Fibroblast of lung (primary cell): ENCODE results near the gene TCN1. TPM values are rescaled to one million over a fixed set of nuclear protein-coding genes. Genes with fewer than 3 reads are reported as not detected.

ENCODE experiments used
- DNase-seq, 2 donors: peaks; one replicate each; pipeline versions ENCODE4 v3.0.0 to v3.0.0-alpha.2; 2010; ENCODE audit warnings: low read depth in 2 of 2
- H2AFZ ChIP-seq: 2 replicates; pipeline ENCODE4 v1.5.1; 2012; ENCODE audit warnings: low read length, control low read depth, inconsistent platforms
- H3K27ac ChIP-seq: 2 replicates; pipeline ENCODE4 v1.5.1; 2011; ENCODE audit warnings: low read length, control low read depth; ENCODE audit not compliant: insufficient read depth
- H3K27me3 ChIP-seq: 2 replicates; pipeline ENCODE4 v1.5.1; 2011; ENCODE audit warnings: mild to moderate bottlenecking, low read length; ENCODE audit not compliant: control insufficient read depth, insufficient read depth
- H3K36me3 ChIP-seq: 2 replicates; pipeline ENCODE4 v1.5.1; 2011; ENCODE audit warnings: low read length; ENCODE audit not compliant: control insufficient read depth, insufficient read depth
- H3K4me1 ChIP-seq: 2 replicates; pipeline ENCODE4 v1.5.1; 2011; ENCODE audit warnings: low read length; ENCODE audit not compliant: control insufficient read depth, insufficient read depth; ENCODE audit errors: extremely low read depth
- H3K4me2 ChIP-seq: 2 replicates; pipeline ENCODE4 v1.5.1; 2011; ENCODE audit warnings: low read length, control low read depth; ENCODE audit not compliant: insufficient read depth; ENCODE audit errors: extremely low read depth
- H3K4me3 ChIP-seq, 4 experiments: fragments of 200-600 bp in 1 of 4; sonication (generic) in 1 of 4; replicated peaks in 1 of 4; 2 replicates each; pipeline ENCODE4 v1.5.1; 2011 to 2016; ENCODE audit warnings: low read length in 4 of 4, low read depth in 3 of 4, mild to moderate bottlenecking in 3 of 4, control low read depth in 2 of 4, inconsistent platforms in 1 of 4, mixed read lengths in 1 of 4; ENCODE audit not compliant: insufficient read depth in 1 of 4; ENCODE audit errors: control extremely low read depth in 1 of 4
- H3K79me2 ChIP-seq: 2 replicates; pipeline ENCODE4 v1.5.1; 2012; ENCODE audit warnings: mild to moderate bottlenecking, low read length, inconsistent platforms; ENCODE audit not compliant: control insufficient read depth, insufficient read depth
- H3K9ac ChIP-seq: 2 replicates; pipeline ENCODE4 v1.5.1; 2011; ENCODE audit warnings: mild to moderate bottlenecking, low read length, control low read depth; ENCODE audit not compliant: insufficient read depth
- H3K9me3 ChIP-seq: 2 replicates; pipeline ENCODE4 v1.5.1; 2012; ENCODE audit warnings: low read depth, low read length; ENCODE audit not compliant: control insufficient read depth, insufficient read depth
- H4K20me1 ChIP-seq: 2 replicates; pipeline ENCODE4 v1.5.1; 2011; ENCODE audit warnings: low read length; ENCODE audit not compliant: control insufficient read depth, insufficient read depth; ENCODE audit errors: extremely low read depth
- EZH2 ChIP-seq: IDR thresholded peaks from 2 replicates; pipeline ENCODE4 v1.5.1; 2012; ENCODE audit warnings: low read length, control low read depth, mild to moderate bottlenecking; ENCODE audit errors: missing control alignments
- polyA plus RNA-seq, 2 donors: library from polyadenylated mRNA; depleted of rRNA in 1 of 2; stranded (reverse) in 1 of 2; unstranded in 1 of 2; fragments of >200 nt; gene quantifications; 2 replicates each; pipeline ENCODE4 v1.2.1, GENCODE V29; 2011 to 2012; ENCODE audit warnings: missing spikeins in 1 of 2
- total RNA-seq: library from RNA; depleted of rRNA; stranded (reverse); fragments of >200 nt; gene quantifications from 2 replicates; pipeline ENCODE4 v1.2.1, GENCODE V29; 2014
- TF ChIP-seq, protein P1 (sequence below), 2 donors: IDR thresholded peaks in 1 of 2; conservative IDR thresholded peaks in 1 of 2; 1 replicate in 1 of 2; 2 replicates in 1 of 2; pipeline ENCODE4 v1.5.1; 2011 to 2012; ENCODE audit warnings: low read length in 2 of 2, control low read depth in 1 of 2, inconsistent platforms in 1 of 2, low read depth in 1 of 2, mild to moderate bottlenecking in 1 of 2

TCN1 gene
- total and polyA plus RNA-seq, 2 donors (not counting 1 experiment from before 2014, with no cell fraction given) = not detected

DNA sequence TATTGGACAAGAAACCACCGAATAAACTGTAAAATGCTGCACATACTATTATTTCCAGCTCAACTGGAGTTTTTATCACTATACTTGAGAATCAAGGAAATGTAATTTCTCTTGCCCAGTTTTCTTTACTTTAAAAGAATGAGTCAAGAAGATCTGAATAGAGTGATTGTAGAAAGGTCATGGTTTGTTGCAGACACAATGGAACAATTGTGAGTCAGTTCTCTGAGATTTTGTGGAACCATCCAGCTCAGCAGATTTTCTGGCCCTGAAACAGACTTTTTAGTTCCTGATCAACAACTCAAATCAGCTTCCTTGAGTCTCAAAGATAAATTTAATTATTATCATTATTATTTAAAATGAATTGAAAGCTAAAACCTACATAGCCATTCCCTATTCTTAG is 1.3 kb downstream of the TCN1 start:
- H4K20me1 ChIP-seq = no peaks in the 10 kb centered on the region
- no peak overlapping the region for H3K9ac ChIP-seq
- TF ChIP-seq EZH2 = no peak
- TF ChIP-seq, protein P1, sequence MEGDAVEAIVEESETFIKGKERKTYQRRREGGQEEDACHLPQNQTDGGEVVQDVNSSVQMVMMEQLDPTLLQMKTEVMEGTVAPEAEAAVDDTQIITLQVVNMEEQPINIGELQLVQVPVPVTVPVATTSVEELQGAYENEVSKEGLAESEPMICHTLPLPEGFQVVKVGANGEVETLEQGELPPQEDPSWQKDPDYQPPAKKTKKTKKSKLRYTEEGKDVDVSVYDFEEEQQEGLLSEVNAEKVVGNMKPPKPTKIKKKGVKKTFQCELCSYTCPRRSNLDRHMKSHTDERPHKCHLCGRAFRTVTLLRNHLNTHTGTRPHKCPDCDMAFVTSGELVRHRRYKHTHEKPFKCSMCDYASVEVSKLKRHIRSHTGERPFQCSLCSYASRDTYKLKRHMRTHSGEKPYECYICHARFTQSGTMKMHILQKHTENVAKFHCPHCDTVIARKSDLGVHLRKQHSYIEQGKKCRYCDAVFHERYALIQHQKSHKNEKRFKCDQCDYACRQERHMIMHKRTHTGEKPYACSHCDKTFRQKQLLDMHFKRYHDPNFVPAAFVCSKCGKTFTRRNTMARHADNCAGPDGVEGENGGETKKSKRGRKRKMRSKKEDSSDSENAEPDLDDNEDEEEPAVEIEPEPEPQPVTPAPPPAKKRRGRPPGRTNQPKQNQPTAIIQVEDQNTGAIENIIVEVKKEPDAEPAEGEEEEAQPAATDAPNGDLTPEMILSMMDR (conservative IDR thresholded peaks at IDR 0.05 in 1 of 2, IDR thresholded peaks at IDR 0.05 in 1 of 2; ENCODE audit: low read depth in 1 of 2, low read length in 2 of 2) = no peak
- no peak overlapping the region for H2AFZ ChIP-seq
- H3K4me2 ChIP-seq = no peak overlapping the region
- H3K4me1 ChIP-seq = no peaks in the 10 kb centered on the region
- DNase-seq = peak in 1 of 2 donors; percentile 78
- H3K36me3 ChIP-seq = no peaks in the 10 kb centered on the region
- H3K9me3 ChIP-seq = no peaks in the 10 kb centered on the region
- no peak overlapping the region for H3K27ac ChIP-seq
- H3K4me3 ChIP-seq = no peak overlapping the region
- no peaks in the 10 kb centered on the region for H3K79me2 ChIP-seq
- no peaks in the 10 kb centered on the region for H3K27me3 ChIP-seq

DNA sequence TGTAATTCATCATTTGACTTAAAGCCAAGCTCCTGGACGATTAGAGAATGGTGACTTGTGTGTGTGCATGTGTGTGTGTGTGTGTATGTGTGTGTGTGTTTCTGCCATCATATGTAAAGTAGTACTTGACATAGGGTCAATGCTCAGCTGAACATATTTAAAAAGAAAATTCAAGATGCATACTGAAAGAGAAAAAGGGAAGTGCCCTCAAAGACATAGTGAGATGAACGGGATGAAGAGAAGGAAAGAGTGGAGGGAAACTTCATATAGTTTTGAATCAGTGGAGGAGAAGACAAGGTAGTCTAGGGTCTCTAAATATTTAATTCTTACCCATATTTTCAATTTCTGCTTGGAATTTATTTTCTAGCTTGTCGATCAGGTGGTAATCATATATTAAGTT is 4.0 kb downstream of the TCN1 start:
- Histone ChIP-seq H2AFZ (no peak overlapping the region), H3K27ac (no peak overlapping the region), H3K4me3 (no peak overlapping the region), H4K20me1 (no peaks in the 10 kb centered on the region), H3K79me2 (no peaks in the 10 kb centered on the region), H3K9ac (no peak overlapping the region), H3K27me3 (no peaks in the 10 kb centered on the region), H3K4me1 (no peaks in the 10 kb centered on the region), H3K36me3 (no peaks in the 10 kb centered on the region), H3K9me3 (no peaks in the 10 kb centered on the region), H3K4me2 (no peak overlapping the region)
- DNase-seq = no peak
- TF ChIP-seq EZH2 = no peak

DNA sequence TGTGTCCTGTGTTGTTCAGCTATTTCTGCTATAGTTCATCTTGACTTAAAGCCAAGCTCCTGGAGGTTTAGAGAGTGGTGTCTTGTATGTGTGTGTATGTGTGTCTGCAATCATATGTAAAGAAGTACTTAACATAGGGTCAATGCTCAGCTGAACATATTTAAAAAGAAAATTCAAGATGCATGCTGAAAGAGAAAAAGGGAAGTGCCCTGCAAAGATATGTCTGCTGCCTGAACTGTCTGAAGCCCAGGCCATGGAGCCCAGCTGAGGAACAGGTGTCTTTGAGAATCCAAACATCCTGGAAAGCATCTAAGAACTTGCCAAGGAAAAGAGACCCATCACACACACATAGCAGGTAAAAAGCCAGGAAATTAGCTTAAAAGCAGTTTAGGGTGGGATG is 6.6 kb downstream of the TCN1 start:
- Histone ChIP-seq H3K4me1 (no peaks in the 10 kb centered on the region), H3K36me3 (no peaks in the 10 kb centered on the region), H3K4me3 (no peak overlapping the region), H3K27ac (no peak overlapping the region), H2AFZ (no peak overlapping the region), H3K4me2 (no peak overlapping the region), H4K20me1 (no peaks in the 10 kb centered on the region), H3K79me2 (no peaks in the 10 kb centered on the region), H3K9ac (no peak overlapping the region), H3K27me3 (no peaks in the 10 kb centered on the region), H3K9me3 (no peaks in the 10 kb centered on the region)
- no peak for DNase-seq
- TF ChIP-seq EZH2 = no peak
- TF ChIP-seq, protein P1 (conservative IDR thresholded peaks at IDR 0.05 in 1 of 2, IDR thresholded peaks at IDR 0.05 in 1 of 2; ENCODE audit: low read depth in 1 of 2, low read length in 2 of 2) = no peak
